GM18507 (cell line): ENCODE measurements around the gene SLC38A7.
"Not testable (repeated sequence)": the region's sequence is repeated elsewhere in the genome, so short reads cannot be mapped to it uniquely, and the experiment has no call there.

Experiments
- DNase-seq: peaks from one replicate; pipeline ENCODE4 v3.0.0; 2011; ENCODE audit warnings: low read depth; ENCODE audit not compliant: insufficient read length; ENCODE audit errors: extremely low spot score
- FAIRE-seq: peaks from 2 replicates; lab custom pipeline; 2011; peaks lifted over from hg19 to GRCh38; lab: Jason Lieb, UNC

Gene SLC38A7

GRCh38 chr16:58684354-58685083, at the start of gene SLC38A7:
TSS of gene SLC38A7 (minus strand) at chr16:58684770. CDS start at chr16:58680126, 4,644 bp downstream.
- FAIRE-seq (peak; percentile 89), DNase-seq (peak; percentile 91)

- peak; percentile 77 for DNase-seq
- peak; percentile 92 for FAIRE-seq
These were observed 49.3 kb upstream of the SLC38A7 start, which contains the start of gene GOT2 for GRCh38 chr16:58733671-58734458. TSS of gene GOT2 (minus strand) at chr16:58734316. CDS start at chr16:58734228, 88 bp downstream.

- DNase-seq, result no peak
- FAIRE-seq, result no peak
These were observed 48.7 kb upstream of the SLC38A7 start for GRCh38 chr16:58733248-58733670.

GRCh38 chr16:58732545-58733247, 48.1 kb upstream of the SLC38A7 start:
- DNase-seq, result no peak
- FAIRE-seq, result no peak

GRCh38 chr16:58730724-58731370, 46.3 kb upstream of the SLC38A7 start:
- DNase-seq (no peak), FAIRE-seq (no peak)

GRCh38 chr16:58727796-58728568, 43.4 kb upstream of the SLC38A7 start:
- DNase-seq (no peak), FAIRE-seq (no peak)

- DNase-seq, result no peak
These were observed 42.6 kb upstream of the SLC38A7 start for GRCh38 chr16:58727028-58727781.

GRCh38 chr16:58723109-58723508, 38.5 kb upstream of the SLC38A7 start:
- FAIRE-seq, result no peak
- DNase-seq, result no peak

More at GRCh38 chr16:58727028-58727781, 42.6 kb upstream of the SLC38A7 start:
- no peak for FAIRE-seq

- FAIRE-seq, result no peak
- DNase-seq, result no peak
These were observed 33.4 kb upstream of the SLC38A7 start for GRCh38 chr16:58717994-58718393.

GRCh38 chr16:58716468-58716867, 31.9 kb upstream of the SLC38A7 start:
- DNase-seq (no peak), FAIRE-seq (no peak)

GRCh38 chr16:58713742-58714141, 29.2 kb upstream of the SLC38A7 start:
- DNase-seq, result no peak
- FAIRE-seq, result no peak

- DNase-seq (no peak), FAIRE-seq (peak; percentile 85)
These were observed 24.8 kb upstream of the SLC38A7 start for GRCh38 chr16:58709333-58709732.

GRCh38 chr16:58699151-58699550, 14.6 kb upstream of the SLC38A7 start:
- DNase-seq, result no peak
- FAIRE-seq, result no peak

GRCh38 chr16:58695368-58695767, 10.8 kb upstream of the SLC38A7 start:
- DNase-seq (no peak), FAIRE-seq (no peak)

- FAIRE-seq (no peak), DNase-seq (no peak)
These were observed 7.9 kb upstream of the SLC38A7 start for GRCh38 chr16:58692450-58692849.

- not testable (repeated sequence) for DNase-seq, FAIRE-seq
These were observed 2.6 kb upstream of the SLC38A7 start for GRCh38 chr16:58686985-58687706.

- FAIRE-seq (no peak), DNase-seq (no peak)
These were observed 497 bp upstream of the SLC38A7 start for GRCh38 chr16:58685084-58685449.

GRCh38 chr16:58684001-58684353, 593 bp downstream of the SLC38A7 start:
- no peak for FAIRE-seq
- DNase-seq, result no peak
